KBM-7 (cell line): ENCODE data around the gene CELA1.
"Not testable (repeated sequence)": the region's sequence is repeated elsewhere in the genome, so short reads cannot be mapped to it uniquely, and the experiment has no call there.

ENCODE experiments used
- DNase-seq: peaks from one replicate; pipeline ENCODE4 v3.0.0-alpha.2; 2015
- in situ Hi-C: fragments of 300-500 bp; cut with MboI; formaldehyde crosslinking; loops from 2 replicates; pipeline ENCODE4 v1.14.3; 2020; ENCODE audit warnings: low sequenced_read_pairs, low pct_unique_long_range_greater_than_20kb, mixed read lengths

CELA1 gene

DNA sequence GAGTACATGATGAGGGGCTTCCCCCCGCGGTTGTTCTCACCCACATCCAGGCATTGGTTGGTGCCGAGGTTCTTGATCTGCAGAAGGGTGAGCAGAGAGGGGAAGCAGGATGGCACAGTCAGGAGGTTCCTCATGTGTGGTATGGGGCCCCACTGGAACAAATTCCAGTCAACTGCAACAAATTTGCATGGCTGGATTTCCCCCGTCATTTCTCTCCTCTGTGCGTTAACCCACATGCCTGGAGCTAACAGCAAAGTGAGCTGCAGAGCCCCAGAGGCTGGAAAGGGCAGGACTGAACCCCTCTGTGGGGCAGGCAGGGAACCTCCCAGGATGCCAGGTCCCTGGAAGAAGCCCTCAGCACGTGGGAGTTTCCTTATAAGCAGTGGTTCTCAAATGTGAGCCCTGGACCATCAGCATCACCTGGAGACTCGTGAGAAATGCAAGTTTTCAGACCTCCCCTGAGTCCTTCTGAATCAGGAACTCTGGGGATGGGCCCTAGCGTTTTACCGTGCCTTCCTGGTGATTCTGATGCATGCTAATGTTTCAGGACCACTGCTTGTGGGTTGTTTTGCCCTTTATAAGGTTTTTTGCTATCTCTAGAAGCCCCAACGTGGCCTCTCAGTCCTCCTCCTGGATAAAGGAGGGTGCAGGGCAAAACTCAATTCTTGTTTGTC, 11.0 kb upstream of the CELA1 start:
- no peak for DNase-seq
- in situ Hi-C loops, result loop anchor here (25.0 kb wide), 1 partner anchor 545 kb away; no protein-coding TSS in a partner anchor

- peak; percentile 82 for DNase-seq
- in situ Hi-C loops, result loop anchor here (25.0 kb wide), 1 partner anchor 540 kb away; no protein-coding TSS in a partner anchor
These were observed 5.5 kb upstream of the CELA1 start for GRCh38 chr12:51351913-51352532.

- in situ Hi-C loops, result no loop called here
- DNase-seq, result no peak
These were observed 2.5 kb upstream of the CELA1 start for GRCh38 chr12:51349026-51349425.

- in situ Hi-C loops, result no loop called here
- no peak for DNase-seq
These were observed 1.6 kb upstream of the CELA1 start for GRCh38 chr12:51348116-51348515.

DNA sequence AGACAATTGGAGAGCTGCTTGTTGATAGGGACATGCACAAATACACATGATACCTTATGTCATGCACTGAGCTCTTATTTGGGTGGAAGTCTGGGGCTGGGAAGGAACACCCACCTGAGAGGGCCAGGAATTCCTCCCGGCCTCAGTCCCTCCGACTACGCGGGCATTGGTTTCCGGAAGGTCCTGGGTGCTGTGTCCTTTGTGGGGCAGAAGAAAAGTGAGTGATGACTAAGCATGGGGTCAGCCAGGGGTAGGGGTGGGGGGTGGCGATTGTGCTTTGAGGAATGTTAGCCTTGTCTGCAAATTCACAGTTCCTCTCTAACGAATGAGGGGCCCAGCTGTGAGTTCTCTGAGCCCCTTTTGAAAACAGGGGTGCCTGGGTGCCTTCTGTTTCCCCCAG, 798 bp downstream of the CELA1 start:
- in situ Hi-C loops, result no loop called here
- no peak for DNase-seq

DNA sequence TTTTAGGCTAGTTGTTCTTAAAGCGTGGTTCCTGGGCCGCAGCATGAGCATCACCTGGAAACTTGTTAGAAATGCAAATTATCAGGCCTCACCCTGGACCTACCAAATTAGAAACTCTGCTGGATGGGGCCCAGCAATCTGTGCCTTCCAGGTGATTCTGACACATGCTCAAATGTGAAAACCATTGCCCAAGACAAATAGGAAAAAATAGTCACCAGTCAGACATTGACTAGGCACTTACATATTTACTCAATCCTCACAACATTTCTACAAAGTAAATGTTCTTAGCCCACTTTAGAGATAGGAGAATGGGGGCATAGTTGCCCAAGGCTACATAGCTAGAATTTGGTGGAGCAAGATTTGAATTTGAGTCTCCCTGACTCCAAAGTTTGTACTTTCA, 3.3 kb downstream of the CELA1 start:
- DNase-seq, result no peak
- in situ Hi-C loops, result no loop called here

DNA sequence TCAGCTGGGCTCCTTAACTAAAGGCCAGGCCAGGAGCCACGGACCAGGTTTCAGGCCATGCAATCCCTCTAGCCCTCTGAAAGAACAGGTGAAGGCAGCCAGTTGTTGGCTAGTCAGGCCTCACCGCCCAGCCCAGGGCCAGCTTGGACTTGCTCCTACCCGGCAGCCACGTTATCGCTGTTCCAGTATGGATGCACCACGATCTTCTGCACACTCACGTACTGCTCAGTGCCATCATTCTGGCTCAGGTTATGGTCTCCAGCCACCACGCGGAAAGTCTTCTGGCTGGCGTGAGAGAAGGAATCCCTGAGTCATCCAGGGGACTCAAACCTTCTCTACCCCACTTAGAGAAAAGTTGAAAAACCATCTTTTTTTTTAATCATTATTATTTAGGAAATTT, 4.1 kb downstream of the CELA1 start:
- no peak for DNase-seq
- in situ Hi-C loops, result no loop called here

- in situ Hi-C loops, result no loop called here
- peak; percentile 87 for DNase-seq
These were observed 5.0 kb downstream of the CELA1 start for GRCh38 chr12:51341251-51342007.

DNA sequence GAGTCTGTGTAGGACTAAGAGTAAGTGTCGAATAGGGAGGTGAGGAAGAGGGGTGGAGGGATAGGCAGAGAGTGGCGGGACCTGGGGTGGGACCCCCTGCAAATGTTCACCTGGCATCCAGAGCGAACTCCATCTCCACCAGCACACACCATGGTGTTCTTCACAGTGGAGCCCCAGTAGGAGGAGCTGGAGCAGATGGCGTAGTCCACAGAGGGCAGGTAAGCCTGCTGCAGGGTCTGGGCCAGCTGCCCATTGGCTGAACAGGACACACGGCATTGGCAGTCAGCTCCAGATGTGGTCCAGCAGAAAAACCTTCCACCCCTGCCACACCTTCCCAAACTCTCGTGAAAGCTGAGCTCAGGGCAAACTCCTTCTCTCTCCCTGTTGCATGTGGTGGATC, 6.7 kb downstream of the CELA1 start:
- in situ Hi-C loops, result no loop called here
- no peak for DNase-seq

DNA sequence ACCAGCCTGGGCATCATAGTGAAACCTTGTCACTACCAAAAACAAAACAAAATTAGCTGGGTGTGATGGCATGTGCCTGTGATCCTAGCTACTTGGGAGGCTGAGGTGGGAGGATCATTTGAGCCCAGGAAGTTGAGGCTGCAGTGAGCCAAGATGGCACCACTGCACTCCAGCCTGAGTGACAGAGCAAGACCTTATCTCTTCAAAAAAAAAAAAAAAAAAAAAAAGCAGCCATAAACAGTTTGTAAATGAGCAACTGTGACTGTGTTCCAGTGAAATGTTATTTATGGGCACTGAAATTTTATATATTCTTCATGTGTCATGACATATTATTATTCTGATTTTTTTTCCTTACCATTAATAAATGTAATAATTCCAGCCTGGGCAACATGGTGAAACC, 9.1 kb downstream of the CELA1 start:
- in situ Hi-C loops, DNase-seq: not testable (repeated sequence)

DNA sequence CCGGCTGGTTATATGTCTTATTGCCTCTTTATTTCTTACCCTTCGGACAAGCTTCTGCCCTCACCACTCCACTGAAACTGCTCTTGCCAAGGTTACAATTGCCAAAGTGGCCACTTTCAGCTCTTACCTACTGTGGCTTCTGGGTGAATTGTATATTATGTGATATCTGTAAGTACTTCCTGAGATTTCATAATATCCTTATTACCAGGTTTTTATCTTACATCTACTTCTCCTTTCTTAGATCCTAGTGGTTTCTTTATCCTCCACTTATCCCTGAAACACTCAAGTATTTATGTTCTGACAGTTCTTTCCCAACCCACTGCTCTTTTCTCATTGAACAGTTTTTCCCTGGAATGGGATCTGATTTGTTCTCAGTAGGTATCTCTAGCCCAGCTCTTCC, 10.5 kb downstream of the CELA1 start:
- peak; percentile 66 for DNase-seq
- in situ Hi-C loops, result no loop called here

DNA sequence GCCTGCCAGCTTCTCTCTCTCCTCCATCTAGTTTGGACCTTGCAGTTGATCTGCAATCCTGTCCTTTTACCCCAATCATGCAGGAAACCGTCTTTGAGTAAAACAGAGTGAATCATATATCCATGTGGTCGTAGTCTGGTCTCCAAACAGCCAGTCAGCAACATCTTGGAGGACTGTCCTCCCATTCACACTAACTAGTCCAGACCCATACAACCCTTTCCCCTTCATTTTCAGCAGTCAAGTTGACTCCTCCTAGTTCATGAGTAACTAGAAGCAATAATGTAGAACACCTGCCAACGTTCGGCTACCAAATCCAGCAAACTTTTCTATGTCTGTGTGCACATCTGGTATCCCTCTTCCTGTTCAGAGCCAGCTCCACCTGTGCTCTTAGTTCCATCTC, 11.7 kb downstream of the CELA1 start:
- DNase-seq, result no peak
- in situ Hi-C loops, result no loop called here

- in situ Hi-C loops, result no loop called here
These were observed 12.9 kb downstream of the CELA1 start for GRCh38 chr12:51333536-51333935.

DNA sequence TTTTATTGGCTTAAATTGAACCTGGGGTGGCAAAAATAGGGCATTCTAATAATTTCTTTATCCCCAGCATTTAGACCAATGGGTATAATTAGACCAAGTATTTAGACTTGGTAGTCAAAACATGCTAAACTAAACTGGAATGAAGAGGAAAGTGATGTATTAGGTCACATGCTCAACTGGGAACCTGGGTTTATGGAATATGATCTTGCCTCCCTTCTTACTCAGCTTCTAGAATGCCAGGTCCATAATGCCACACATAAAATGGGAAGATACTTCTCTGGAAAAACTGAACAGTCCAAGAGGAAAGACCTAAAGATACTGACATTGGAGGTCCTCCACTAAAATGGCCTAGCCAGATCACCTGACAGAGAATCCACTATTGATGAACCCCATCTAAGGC, 16.3 kb downstream of the CELA1 start:
- in situ Hi-C loops, result no loop called here
- no peak for DNase-seq

More at GRCh38 chr12:51333536-51333935, 12.9 kb downstream of the CELA1 start:
- no peak for DNase-seq

DNA sequence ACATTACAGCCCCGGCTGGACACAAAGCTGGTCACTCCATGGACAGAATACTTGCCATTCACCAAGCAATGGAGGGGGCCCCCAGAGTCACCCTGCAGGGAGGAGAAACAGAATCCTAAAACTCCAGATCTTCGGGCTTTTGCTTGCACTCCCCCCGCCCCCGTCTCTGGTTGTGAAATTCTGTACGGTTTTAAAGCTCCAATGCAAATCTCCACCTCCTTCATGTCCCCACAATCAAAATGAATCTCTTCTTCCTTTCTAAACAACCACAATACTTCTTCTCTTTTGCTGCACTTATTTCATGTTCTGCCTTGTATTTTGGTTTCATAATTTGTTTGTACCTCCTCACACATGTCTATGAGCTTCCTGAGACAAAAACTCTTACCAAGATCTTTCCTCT, 16.7 kb downstream of the CELA1 start:
- in situ Hi-C loops, result no loop called here

DNA sequence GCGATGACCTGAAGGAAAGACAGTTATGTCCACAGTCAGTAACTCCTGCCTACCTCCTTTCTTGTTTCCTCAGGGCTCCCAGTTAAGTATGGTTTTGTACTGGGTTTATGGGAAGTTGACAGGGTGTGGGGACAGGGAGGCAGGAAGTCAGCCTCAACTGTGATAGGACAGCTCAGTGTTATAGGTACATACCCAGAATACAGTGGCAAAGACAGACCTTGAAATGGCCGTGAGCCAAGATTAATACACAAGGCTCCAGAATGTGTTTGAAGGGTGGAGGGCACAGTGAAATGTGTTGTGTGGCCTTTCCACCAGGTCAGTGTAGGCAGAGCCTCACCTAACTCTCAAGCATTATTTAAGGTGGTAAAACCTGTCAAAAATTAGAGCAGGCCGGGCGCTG, 17.9 kb downstream of the CELA1 start:
- DNase-seq, result no peak
- in situ Hi-C loops, result no loop called here

More for the DNA sequence above, 16.7 kb downstream of the CELA1 start:
- no peak for DNase-seq

- in situ Hi-C loops, result no loop called here
- peak; percentile 98 for DNase-seq
These were observed 19.6 kb downstream of the CELA1 start for GRCh38 chr12:51326698-51327439.

GRCh38 chr12:51324953-51325352, 21.5 kb downstream of the CELA1 start:
- in situ Hi-C loops, result no loop called here

More at GRCh38 chr12:51324953-51325352, 21.5 kb downstream of the CELA1 start:
- DNase-seq, result no peak
